Adrenal gland (tissue), 5 donors: Measurements from ENCODE around the gene HP.

ENCODE experiments used
- POLR2A ChIP-seq, 2 donors: fragments of 450-650 bp; IDR thresholded peaks; one replicate each; pipeline ENCODE4 v1.6.1; 2017; ENCODE audit warnings: antibody characterized with exemption in 2 of 2, mild to moderate bottlenecking in 2 of 2, moderate library complexity in 1 of 2
- TF ChIP-seq, protein P1 (sequence below), 6 experiments: fragments of 450-650 bp in 4 of 6; fragments of 200-600 bp in 2 of 6; sonication (generic) in 1 of 6; IDR thresholded peaks; 1 replicate in 5 of 6; 2 replicates in 1 of 6; pipeline versions ENCODE4 v1.5.1 to v1.8.0; 2016 to 2021; ENCODE audit warnings: antibody characterized with exemption in 6 of 6, mild to moderate bottlenecking in 2 of 6, moderate library complexity in 1 of 6
- donor health status: DM: no; HTN: no; CAD: no.

DNA sequence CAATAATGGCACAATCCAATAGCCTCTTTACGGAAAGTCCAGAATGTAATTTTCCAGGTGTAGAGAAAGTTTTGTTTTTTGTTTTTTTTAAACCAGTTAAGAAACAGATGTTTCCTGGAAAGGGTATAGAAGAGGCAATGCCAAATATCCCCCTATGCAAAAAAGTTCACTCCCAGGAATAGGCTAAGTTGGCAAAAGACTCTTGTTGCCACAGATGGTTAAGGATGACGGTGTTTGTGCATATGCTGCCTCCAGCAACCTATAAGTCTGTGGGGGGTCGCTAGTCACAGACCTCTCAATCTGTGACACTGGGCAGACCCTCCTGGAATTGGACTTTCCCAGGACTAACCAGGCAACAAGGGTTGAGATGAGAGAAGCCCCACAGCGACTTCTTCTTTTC, 20.9 kb upstream of the HP start:
- TF ChIP-seq, protein P1, sequence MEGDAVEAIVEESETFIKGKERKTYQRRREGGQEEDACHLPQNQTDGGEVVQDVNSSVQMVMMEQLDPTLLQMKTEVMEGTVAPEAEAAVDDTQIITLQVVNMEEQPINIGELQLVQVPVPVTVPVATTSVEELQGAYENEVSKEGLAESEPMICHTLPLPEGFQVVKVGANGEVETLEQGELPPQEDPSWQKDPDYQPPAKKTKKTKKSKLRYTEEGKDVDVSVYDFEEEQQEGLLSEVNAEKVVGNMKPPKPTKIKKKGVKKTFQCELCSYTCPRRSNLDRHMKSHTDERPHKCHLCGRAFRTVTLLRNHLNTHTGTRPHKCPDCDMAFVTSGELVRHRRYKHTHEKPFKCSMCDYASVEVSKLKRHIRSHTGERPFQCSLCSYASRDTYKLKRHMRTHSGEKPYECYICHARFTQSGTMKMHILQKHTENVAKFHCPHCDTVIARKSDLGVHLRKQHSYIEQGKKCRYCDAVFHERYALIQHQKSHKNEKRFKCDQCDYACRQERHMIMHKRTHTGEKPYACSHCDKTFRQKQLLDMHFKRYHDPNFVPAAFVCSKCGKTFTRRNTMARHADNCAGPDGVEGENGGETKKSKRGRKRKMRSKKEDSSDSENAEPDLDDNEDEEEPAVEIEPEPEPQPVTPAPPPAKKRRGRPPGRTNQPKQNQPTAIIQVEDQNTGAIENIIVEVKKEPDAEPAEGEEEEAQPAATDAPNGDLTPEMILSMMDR (IDR thresholded peaks at IDR 0.05) = no peak
- TF ChIP-seq POLR2A (IDR thresholded peaks at IDR 0.05) = no peak
